Measurements from ENCODE around the gene COA3.

DNA sequence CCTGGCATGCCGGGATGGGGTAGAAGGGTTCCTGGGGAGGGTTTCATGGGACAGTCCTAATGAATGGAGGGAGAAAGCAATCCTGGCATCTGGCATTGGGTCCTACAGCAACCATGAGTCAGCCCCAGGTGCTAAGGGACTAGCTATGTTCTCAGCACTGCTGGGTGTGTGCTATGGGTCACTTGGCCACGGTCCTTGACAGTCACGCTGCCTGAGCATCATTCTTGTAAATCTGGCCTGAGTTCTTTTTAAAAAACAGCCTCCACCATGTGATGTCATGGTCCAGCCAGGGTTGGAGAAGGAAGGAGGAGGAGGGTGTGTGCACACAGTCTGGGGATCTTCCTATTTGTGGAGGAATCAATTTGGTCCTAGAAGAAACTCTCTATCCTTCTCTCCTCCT is 43.7 kb downstream of the COA3 start:
- TF ChIP-seq EZH2 (IDR thresholded peaks at IDR 0.05) (no peak), POLR2AphosphoS5 (IDR thresholded peaks at IDR 0.05; ENCODE audit: borderline replicate concordance, low read depth, low read length) (no peak)
